T-helper 2 cell treated with Interferon-gamma antibody and Interleukin-4, amounts not matched to agents 5 μg/mL and 100 μg/mL, for 36 hours (primary cell): ENCODE measurements around the gene IPO4.
A peak's percentile ranks its signal among the peaks of the same experiment; 100 is the strongest.

Experiments
- DNase-seq: peaks from one replicate; pipeline ENCODE4 v3.0.0; 2021; ENCODE audit warnings: low spot score
- H3K27ac Mint-ChIP-seq: one replicate; pipeline ENCODE4 v1.8.0; 2021; ENCODE audit warnings: mild to moderate bottlenecking, mixed read lengths
- H3K27me3 Mint-ChIP-seq: one replicate; pipeline ENCODE4 v1.8.0; 2021; ENCODE audit warnings: low read depth, mixed read lengths
- H3K36me3 Mint-ChIP-seq: one replicate; pipeline ENCODE4 v1.8.0; 2021; ENCODE audit warnings: low read depth, mixed read lengths
- H3K4me1 Mint-ChIP-seq: one replicate; pipeline ENCODE4 v1.8.0; 2021; ENCODE audit warnings: low read depth, mixed read lengths
- H3K4me3 Mint-ChIP-seq: one replicate; pipeline ENCODE4 v1.8.0; 2022; ENCODE audit warnings: mild to moderate bottlenecking, moderate library complexity, mixed read lengths
- H3K9me3 Mint-ChIP-seq: one replicate; pipeline ENCODE4 v1.8.0; 2021; ENCODE audit warnings: mixed read lengths

IPO4 gene

GRCh38 chr14:24194186-24194872 lies 5.7 kb upstream of the IPO4 start:
- Mint-ChIP-seq H3K4me3 (peak overlapping the region; percentile 98), H3K9me3 (no peaks in the 10 kb centered on the region), H3K27ac (peak overlapping the region; percentile 98), H3K27me3 (no peaks in the 10 kb centered on the region), H3K4me1 (peaks cover 50% of the 10 kb centered on the region), H3K36me3 (peaks cover 49% of the 10 kb centered on the region)
- no peak for DNase-seq

DNA sequence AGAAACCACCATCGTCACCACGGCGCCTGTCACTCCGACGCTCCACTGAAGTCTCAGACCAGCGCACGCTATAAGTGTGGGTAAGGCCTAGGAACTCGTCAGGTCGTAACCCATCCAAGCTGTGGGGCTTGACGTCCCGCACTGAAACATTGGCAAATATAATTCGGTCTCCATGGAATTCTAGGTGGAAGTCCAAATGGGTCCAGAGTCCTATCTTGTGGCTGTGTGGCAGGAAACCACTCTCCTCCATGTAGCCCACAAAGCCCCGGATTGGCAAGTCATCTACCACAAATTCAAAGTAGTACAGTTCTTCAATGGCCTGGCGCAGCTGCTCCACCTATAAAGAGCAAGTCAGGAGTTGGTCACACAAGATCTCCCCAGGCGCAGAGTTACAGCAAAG lies 4.3 kb upstream of the IPO4 start:
- H3K4me3 Mint-ChIP-seq, result peak overlapping the region; percentile 9
- no peaks in the 10 kb centered on the region for H3K27me3 Mint-ChIP-seq
- peaks cover 46% of the 10 kb centered on the region for H3K4me1 Mint-ChIP-seq
- no peaks in the 10 kb centered on the region for H3K9me3 Mint-ChIP-seq
- no peak for DNase-seq
- peaks cover 40% of the 10 kb centered on the region for H3K36me3 Mint-ChIP-seq
- H3K27ac Mint-ChIP-seq, result no peak overlapping the region

DNA sequence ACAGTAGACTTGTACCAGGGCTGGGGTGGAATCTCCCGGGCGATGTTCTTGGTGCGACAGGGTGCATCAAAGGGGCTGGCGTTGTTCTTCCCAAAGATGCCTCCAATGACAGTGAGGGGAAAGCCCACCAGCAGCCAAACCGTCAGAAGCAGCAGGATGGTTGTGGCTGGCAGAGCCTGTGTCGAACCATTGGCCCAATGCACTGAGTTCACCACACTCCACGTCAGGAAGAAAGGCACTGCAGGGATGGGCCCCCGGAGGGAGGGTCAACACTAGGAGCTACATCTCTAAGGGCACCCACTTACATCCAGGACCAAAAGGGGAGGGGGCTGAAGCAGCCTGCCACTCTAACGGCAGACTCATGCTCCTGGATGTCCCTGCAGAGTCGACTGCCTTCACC lies 1.8 kb upstream of the IPO4 start:
- Mint-ChIP-seq H3K27me3 (no peaks in the 10 kb centered on the region), H3K9me3 (no peaks in the 10 kb centered on the region), H3K36me3 (peaks cover 42% of the 10 kb centered on the region), H3K27ac (no peak overlapping the region), H3K4me1 (peaks cover 46% of the 10 kb centered on the region), H3K4me3 (no peak overlapping the region)
- DNase-seq, result no peak

GRCh38 chr14:24189460-24189859 lies 844 bp upstream of the IPO4 start:
- Mint-ChIP-seq H3K36me3 (peaks cover 44% of the 10 kb centered on the region), H3K4me3 (no peak overlapping the region), H3K27me3 (no peaks in the 10 kb centered on the region), H3K27ac (peak overlapping the region; percentile 68), H3K4me1 (peaks cover 39% of the 10 kb centered on the region), H3K9me3 (no peaks in the 10 kb centered on the region)
- DNase-seq, result no peak

- Mint-ChIP-seq H3K4me1 (peaks cover 35% of the 10 kb centered on the region), H3K36me3 (peaks cover 39% of the 10 kb centered on the region)
Observed at GRCh38 chr14:24189059-24189375, 401 bp upstream of the IPO4 start.

DNA sequence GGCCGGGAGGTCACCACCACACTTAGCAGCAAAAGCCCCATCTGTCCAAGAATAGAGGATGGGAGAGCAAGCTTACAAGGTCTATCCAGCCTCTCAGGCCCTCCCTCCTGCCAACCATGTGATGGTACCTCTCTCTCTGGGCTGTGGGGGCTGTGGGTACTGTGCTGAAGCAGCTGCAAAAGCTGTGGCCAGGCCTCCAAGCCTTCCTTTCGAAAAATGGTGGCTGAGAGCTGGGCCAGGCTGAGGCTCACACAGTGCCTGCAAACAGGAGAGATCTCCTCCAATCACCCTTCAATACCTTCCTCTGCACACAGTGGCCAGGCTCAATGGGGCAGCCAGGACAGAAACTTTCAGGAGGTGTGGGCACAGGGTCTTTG lies 1.1 kb downstream of the IPO4 start:
- H3K4me3 Mint-ChIP-seq, result peak overlapping the region; percentile 88
- H3K36me3 Mint-ChIP-seq, result peaks cover 37% of the 10 kb centered on the region
- peaks cover 27% of the 10 kb centered on the region for H3K4me1 Mint-ChIP-seq
- no peaks in the 10 kb centered on the region for H3K27me3 Mint-ChIP-seq
- peak overlapping the region; percentile 68 for H3K27ac Mint-ChIP-seq
- no peaks in the 10 kb centered on the region for H3K9me3 Mint-ChIP-seq
- DNase-seq, result no peak

More at GRCh38 chr14:24189059-24189375, 401 bp upstream of the IPO4 start:
- peak overlapping the region; percentile 68 for H3K27ac Mint-ChIP-seq
- no peaks in the 10 kb centered on the region for H3K9me3 Mint-ChIP-seq
- no peaks in the 10 kb centered on the region for H3K27me3 Mint-ChIP-seq
- peak overlapping the region; percentile 88 for H3K4me3 Mint-ChIP-seq
- DNase-seq, result no peak

DNA sequence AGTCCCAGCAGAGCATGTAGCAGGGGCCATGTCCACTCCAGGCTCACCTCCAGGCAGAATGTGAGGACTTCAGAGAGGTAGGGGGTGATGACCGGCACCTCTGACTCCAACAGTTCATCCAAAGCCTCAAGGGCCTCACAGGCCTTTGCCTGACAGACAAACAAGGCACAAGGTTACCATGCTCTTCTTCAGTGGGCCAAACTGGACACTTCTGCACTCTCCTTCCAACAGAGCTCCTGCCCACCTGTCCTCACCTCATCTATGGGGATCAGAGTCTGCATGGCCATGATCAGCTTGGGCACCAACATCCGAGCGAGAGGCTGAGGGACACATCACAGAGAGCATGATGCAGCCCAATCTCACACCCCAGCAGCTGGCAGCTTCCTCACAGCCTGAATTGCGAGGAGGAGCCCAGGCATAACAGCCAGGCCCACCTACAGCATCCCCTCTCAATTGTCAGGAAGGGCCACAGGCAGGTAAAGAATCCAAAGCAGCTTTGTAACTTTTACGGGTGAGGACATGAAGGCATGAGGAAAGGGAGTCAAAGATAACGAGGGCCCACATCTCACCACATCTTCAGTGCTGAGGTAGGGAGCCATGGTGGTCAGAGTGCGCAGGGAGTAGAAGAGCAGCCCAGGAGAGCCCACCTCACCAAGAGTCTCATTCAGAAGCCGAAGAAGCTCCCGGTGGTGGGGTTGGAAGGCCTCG lies 1.6 kb downstream of the IPO4 start:
- Mint-ChIP-seq H3K27me3 (no peaks in the 10 kb centered on the region), H3K9me3 (no peaks in the 10 kb centered on the region), H3K4me1 (peaks cover 22% of the 10 kb centered on the region), H3K36me3 (peaks cover 36% of the 10 kb centered on the region), H3K27ac (peak overlapping the region; percentile 58), H3K4me3 (peak overlapping the region; percentile 88)
- no peak for DNase-seq

GRCh38 chr14:24185741-24186140 lies 2.9 kb downstream of the IPO4 start:
- Mint-ChIP-seq H3K36me3 (peaks cover 37% of the 10 kb centered on the region), H3K27me3 (no peaks in the 10 kb centered on the region), H3K4me1 (peaks cover 18% of the 10 kb centered on the region), H3K4me3 (no peak overlapping the region), H3K27ac (no peak overlapping the region), H3K9me3 (no peaks in the 10 kb centered on the region)
- DNase-seq, result no peak

- Mint-ChIP-seq H3K4me3 (no peak overlapping the region), H3K9me3 (no peaks in the 10 kb centered on the region), H3K4me1 (peaks cover 17% of the 10 kb centered on the region), H3K36me3 (peaks cover 37% of the 10 kb centered on the region), H3K27ac (no peak overlapping the region), H3K27me3 (no peaks in the 10 kb centered on the region)
- DNase-seq, result no peak
Observed at GRCh38 chr14:24185026-24185425, 3.6 kb downstream of the IPO4 start.

GRCh38 chr14:24184104-24184970 lies 4.3 kb downstream of the IPO4 start:
- no peak for DNase-seq
- Mint-ChIP-seq H3K36me3 (peaks cover 42% of the 10 kb centered on the region), H3K9me3 (no peaks in the 10 kb centered on the region), H3K27ac (no peak overlapping the region), H3K4me3 (no peak overlapping the region), H3K4me1 (peaks cover 13% of the 10 kb centered on the region), H3K27me3 (no peaks in the 10 kb centered on the region)

GRCh38 chr14:24183014-24183481 lies 5.6 kb downstream of the IPO4 start:
- Mint-ChIP-seq H3K36me3 (peaks cover 52% of the 10 kb centered on the region), H3K27me3 (no peaks in the 10 kb centered on the region)

GRCh38 chr14:24182110-24182882 lies 6.3 kb downstream of the IPO4 start:
- DNase-seq, result no peak
- no peak overlapping the region for H3K4me3 Mint-ChIP-seq
- peaks cover 56% of the 10 kb centered on the region for H3K36me3 Mint-ChIP-seq
- no peaks in the 10 kb centered on the region for H3K9me3 Mint-ChIP-seq
- H3K27me3 Mint-ChIP-seq, result no peaks in the 10 kb centered on the region
- peak overlapping the region; percentile 55 for H3K27ac Mint-ChIP-seq
- H3K4me1 Mint-ChIP-seq, result peaks cover 4% of the 10 kb centered on the region

More at GRCh38 chr14:24183014-24183481, 5.6 kb downstream of the IPO4 start:
- DNase-seq, result no peak
- H3K4me3 Mint-ChIP-seq, result no peak overlapping the region
- H3K4me1 Mint-ChIP-seq, result peaks cover 10% of the 10 kb centered on the region
- H3K27ac Mint-ChIP-seq, result no peak overlapping the region
- no peaks in the 10 kb centered on the region for H3K9me3 Mint-ChIP-seq

- Mint-ChIP-seq H3K4me3 (no peak overlapping the region), H3K36me3 (peaks cover 58% of the 10 kb centered on the region), H3K9me3 (no peaks in the 10 kb centered on the region), H3K4me1 (no peaks in the 10 kb centered on the region), H3K27ac (no peak overlapping the region), H3K27me3 (no peaks in the 10 kb centered on the region)
- DNase-seq, result no peak
Observed at GRCh38 chr14:24181371-24182077, 7.1 kb downstream of the IPO4 start.
